GM18498 (cell line): ENCODE data around the gene SLC35E3.

Experiments used
- ATAC-seq: cut with Tn5 transposase; IDR thresholded peaks from one replicate; pipeline ENCODE4 v1.9.1; 2021; ENCODE audit warnings: mild to moderate bottlenecking, moderate library complexity; ENCODE audit not compliant: unreplicated experiment

SLC35E3 gene

GRCh38 chr12:68768431-68768939 lies 22.5 kb downstream of the SLC35E3 start:
- no peak for ATAC-seq

GRCh38 chr12:68769941-68770340 lies 24.0 kb downstream of the SLC35E3 start:
- no peak for ATAC-seq

- ATAC-seq, result no peak
These were observed 25.4 kb downstream of the SLC35E3 start for GRCh38 chr12:68771223-68771925.

- peak; percentile 85 for ATAC-seq
These were observed 26.7 kb downstream of the SLC35E3 start for GRCh38 chr12:68772714-68773113.

GRCh38 chr12:68773582-68773981 lies 27.6 kb downstream of the SLC35E3 start:
- ATAC-seq, result no peak

GRCh38 chr12:68775121-68775630 lies 29.2 kb downstream of the SLC35E3 start:
- no peak for ATAC-seq

- ATAC-seq, result no peak
These were observed 31.1 kb downstream of the SLC35E3 start for GRCh38 chr12:68776976-68777610.

GRCh38 chr12:68779280-68779679 lies 33.3 kb downstream of the SLC35E3 start:
- no peak for ATAC-seq

- no peak for ATAC-seq
These were observed 34.8 kb downstream of the SLC35E3 start for GRCh38 chr12:68780731-68781130.

- ATAC-seq, result no peak
These were observed 35.8 kb downstream of the SLC35E3 start for GRCh38 chr12:68781728-68782127.

- ATAC-seq, result no peak
These were observed 38.0 kb downstream of the SLC35E3 start for GRCh38 chr12:68784015-68784414.

GRCh38 chr12:68785358-68785757 lies 39.4 kb downstream of the SLC35E3 start:
- ATAC-seq, result no peak

GRCh38 chr12:68785823-68786222 lies 39.8 kb downstream of the SLC35E3 start:
- ATAC-seq, result no peak

GRCh38 chr12:68786929-68787328 lies 41.0 kb downstream of the SLC35E3 start:
- no peak for ATAC-seq

GRCh38 chr12:68788554-68789143 lies 42.7 kb downstream of the SLC35E3 start:
- ATAC-seq, result no peak

GRCh38 chr12:68789144-68789878 lies 43.3 kb downstream of the SLC35E3 start:
- ATAC-seq, result no peak

GRCh38 chr12:68790081-68790951 lies 44.3 kb downstream of the SLC35E3 start:
- no peak for ATAC-seq

GRCh38 chr12:68790952-68791234 lies 44.9 kb downstream of the SLC35E3 start:
- no peak for ATAC-seq

GRCh38 chr12:68791897-68792481 lies 46.0 kb downstream of the SLC35E3 start:
- ATAC-seq, result no peak

GRCh38 chr12:68792952-68793351 lies 47.0 kb downstream of the SLC35E3 start:
- ATAC-seq, result peak; percentile 95
